HG02571 (cell line): ENCODE data around the gene ATP6V0C.
"Not testable (repeated sequence)": the region's sequence is repeated elsewhere in the genome, so short reads cannot be mapped to it uniquely, and the experiment has no call there.

Experiments
- ATAC-seq: cut with Tn5 transposase; IDR thresholded peaks from one replicate; pipeline ENCODE4 v1.9.1; 2021; ENCODE audit warnings: mild to moderate bottlenecking, moderate library complexity; ENCODE audit not compliant: unreplicated experiment

ATP6V0C gene

GRCh38 chr16:2474877-2475412 lies 38.8 kb upstream of the ATP6V0C start, which contains the start of gene TBC1D24:
TBC1D24 (plus strand) TSS chr16:2475127; CDS start chr16:2496149, 21,022 bp downstream.
- peak; percentile 49 for ATAC-seq

- ATAC-seq, result no peak
These were observed 38.1 kb upstream of the ATP6V0C start for GRCh38 chr16:2475413-2476344.

GRCh38 chr16:2476345-2476720 lies 37.4 kb upstream of the ATP6V0C start:
- ATAC-seq, result no peak

- ATAC-seq, result no peak
These were observed 37.0 kb upstream of the ATP6V0C start for GRCh38 chr16:2476741-2477140.

GRCh38 chr16:2477327-2477726 lies 36.4 kb upstream of the ATP6V0C start:
- ATAC-seq, result no peak

- ATAC-seq, result no peak
These were observed 35.5 kb upstream of the ATP6V0C start for GRCh38 chr16:2478279-2478678.

GRCh38 chr16:2479996-2480395 lies 33.8 kb upstream of the ATP6V0C start:
- ATAC-seq, result not testable (repeated sequence)

GRCh38 chr16:2480948-2481347 lies 32.8 kb upstream of the ATP6V0C start:
- no peak for ATAC-seq

- no peak for ATAC-seq
These were observed 32.1 kb upstream of the ATP6V0C start for GRCh38 chr16:2481676-2482075.

- no peak for ATAC-seq
These were observed 31.5 kb upstream of the ATP6V0C start for GRCh38 chr16:2482249-2482648.

GRCh38 chr16:2482708-2483534 lies 30.8 kb upstream of the ATP6V0C start:
- no peak for ATAC-seq

GRCh38 chr16:2483939-2484897 lies 29.5 kb upstream of the ATP6V0C start:
- ATAC-seq, result no peak

GRCh38 chr16:2484898-2485508 lies 28.7 kb upstream of the ATP6V0C start:
- ATAC-seq, result no peak

GRCh38 chr16:2485811-2486507 lies 27.8 kb upstream of the ATP6V0C start:
- no peak for ATAC-seq

GRCh38 chr16:2486645-2487516 lies 26.9 kb upstream of the ATP6V0C start:
- ATAC-seq, result peak; percentile 59

GRCh38 chr16:2487517-2487842 lies 26.3 kb upstream of the ATP6V0C start:
- ATAC-seq, result no peak

GRCh38 chr16:2487903-2488531 lies 25.7 kb upstream of the ATP6V0C start:
- no peak for ATAC-seq

GRCh38 chr16:2489581-2489980 lies 24.2 kb upstream of the ATP6V0C start:
- no peak for ATAC-seq
